H1 (cell line): ENCODE measurements around the gene CASP1. TPM values are rescaled to one million over a fixed set of nuclear protein-coding genes. Genes with fewer than 3 reads are reported as not detected.

Source experiments
- EZH2 ChIP-seq: fragments of 200-600 bp; sonication (generic); IDR thresholded peaks from 2 replicates; pipeline ENCODE4 v1.7.1; 2012; ENCODE audit warnings: low read depth, mild to moderate bottlenecking, moderate library complexity, low read length, inconsistent platforms; ENCODE audit not compliant: severe bottlenecking
- polyA plus RNA-seq, 7 experiments: library from polyadenylated mRNA; depleted of rRNA in 3 of 7; stranded (reverse) in 5 of 7; unstranded in 2 of 7; fragments of >200 nt in 5 of 7; fragments of 200-250 nt in 2 of 7; gene quantifications; 1 replicate in 5 of 7; 2 replicates in 1 of 7; 4 replicates in 1 of 7; pipeline versions ENCODE4 v1.2.1 to v1.2.3, GENCODE V29; 2011 to 2013; ENCODE audit warnings: missing spikeins in 2 of 7, mixed read lengths in 2 of 7
- total RNA-seq: library from RNA; stranded (reverse); fragmentation: NEBNext Ultra II Directional; extraction: Animal tissue kit (Norgen Biotek cat#: 25700); gene quantifications from 2 replicates; pipeline ENCODE4 v1.2.1, GENCODE V29; 2021

The CASP1 gene
- total and polyA plus RNA-seq, 2 of the 8 experiments (the other 6 are each of a cell fraction or from before 2014, with no cell fraction given), result not detected

DNA sequence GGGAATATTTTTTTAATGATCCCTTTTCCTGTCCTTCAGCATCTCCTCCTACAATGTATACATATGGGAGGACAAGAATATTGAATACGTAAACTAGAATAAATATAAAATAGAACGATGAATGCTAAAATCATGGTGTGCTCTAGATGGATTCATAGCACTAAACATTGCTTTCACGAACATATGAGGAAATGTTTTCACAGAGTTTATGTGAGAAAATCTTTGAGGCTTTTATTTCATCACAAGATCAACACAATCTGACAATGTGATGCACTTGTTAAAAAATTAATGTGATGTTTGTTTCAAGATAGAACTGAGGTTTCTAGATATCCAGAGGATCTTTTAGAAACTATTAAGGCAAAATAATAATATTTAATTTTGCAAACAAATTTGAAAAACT is 7.2 kb upstream of the CASP1 start (continued):
- TF ChIP-seq EZH2, result no peak
- TF ChIP-seq, all 59 proteins: peak for 0
